Mesenchymal stem cell (in vitro differentiated cells and primary cell): ENCODE results near the gene IFNAR1.

Source experiments
- DNase-seq: peaks from one replicate; pipeline ENCODE4 v3.0.0-alpha.2; 2013
- H2AFZ ChIP-seq: one replicate; pipeline ENCODE4 v1.6.1; 2013; ENCODE audit warnings: low read depth, mild to moderate bottlenecking, control low read depth, inconsistent platforms, low read length, moderate library complexity
- H2AK5ac ChIP-seq: 2 replicates; pipeline ENCODE4 v1.6.1; 2013; ENCODE audit warnings: low read length, moderate library complexity, mild to moderate bottlenecking, inconsistent platforms; ENCODE audit not compliant: severe bottlenecking
- H2BK120ac ChIP-seq: one replicate; pipeline ENCODE4 v1.6.1; 2013; ENCODE audit warnings: low read depth, mild to moderate bottlenecking, inconsistent platforms, low read length, moderate library complexity
- H2BK12ac ChIP-seq, 2 experiments: one replicate each; pipeline ENCODE4 v1.6.1; 2013; ENCODE audit warnings: inconsistent platforms in 2 of 2, low read length in 2 of 2, mild to moderate bottlenecking in 2 of 2, moderate library complexity in 2 of 2, control low read depth in 1 of 2
- H2BK15ac ChIP-seq: one replicate; pipeline ENCODE4 v1.6.1; 2013; ENCODE audit warnings: mild to moderate bottlenecking, low read depth, inconsistent platforms; ENCODE audit not compliant: poor library complexity, severe bottlenecking
- H2BK5ac ChIP-seq: 2 replicates; pipeline ENCODE4 v1.6.1; 2013; ENCODE audit warnings: low read depth, mild to moderate bottlenecking, low read length, control low read depth, inconsistent platforms; ENCODE audit not compliant: poor library complexity, severe bottlenecking
- H3K14ac ChIP-seq, 2 experiments: one replicate each; pipeline ENCODE4 v1.6.1; 2013; ENCODE audit warnings: inconsistent platforms in 2 of 2, low read length in 2 of 2, control low read depth in 1 of 2, mild to moderate bottlenecking in 1 of 2, moderate library complexity in 1 of 2
- H3K18ac ChIP-seq, 2 experiments: one replicate each; pipeline ENCODE4 v1.6.1; 2013; ENCODE audit warnings: inconsistent platforms in 2 of 2, low read length in 2 of 2, control low read depth in 1 of 2, low read depth in 1 of 2, mild to moderate bottlenecking in 1 of 2
- H3K23ac ChIP-seq, 2 experiments: one replicate each; pipeline ENCODE4 v1.6.1; 2013; ENCODE audit warnings: inconsistent platforms in 2 of 2, low read length in 2 of 2, mild to moderate bottlenecking in 2 of 2, moderate library complexity in 2 of 2, control low read depth in 1 of 2
- H3K27ac ChIP-seq: 2 replicates; pipeline ENCODE4 v1.5.1; 2013; ENCODE audit warnings: mild to moderate bottlenecking, moderate library complexity, low read length, control low read depth, inconsistent platforms; ENCODE audit not compliant: poor library complexity, severe bottlenecking
- H3K27me3 ChIP-seq, 2 experiments: 2 replicates each; pipeline versions ENCODE4 v1.6.1 to v1.7.0; 2013; ENCODE audit warnings: low read length in 2 of 2, mild to moderate bottlenecking in 2 of 2, moderate library complexity in 2 of 2, control low read depth in 1 of 2, inconsistent platforms in 1 of 2; ENCODE audit not compliant: control insufficient read depth in 1 of 2, insufficient read depth in 1 of 2
- H3K36me3 ChIP-seq, 2 experiments: 2 replicates each; pipeline versions ENCODE4 v1.6.1 to v1.7.0; 2013; ENCODE audit warnings: low read length in 2 of 2, control low read depth in 1 of 2, inconsistent platforms in 1 of 2, low read depth in 1 of 2, mild to moderate bottlenecking in 1 of 2; ENCODE audit not compliant: insufficient read depth in 2 of 2, control insufficient read depth in 1 of 2
- H3K4ac ChIP-seq, 2 experiments: one replicate each; pipeline ENCODE4 v1.6.1; 2013; ENCODE audit warnings: inconsistent platforms in 2 of 2, low read length in 2 of 2, mild to moderate bottlenecking in 2 of 2, moderate library complexity in 2 of 2, control low read depth in 1 of 2, low read depth in 1 of 2
- H3K4me1 ChIP-seq: 2 replicates; pipeline ENCODE4 v1.6.1; 2013; ENCODE audit warnings: low read depth, low read length, control low read depth; ENCODE audit not compliant: control insufficient read depth, insufficient read depth
- H3K4me2 ChIP-seq: 2 replicates; pipeline ENCODE4 v1.6.1; 2013; ENCODE audit warnings: low read length, mild to moderate bottlenecking, inconsistent platforms; ENCODE audit not compliant: poor library complexity, severe bottlenecking
- H3K4me3 ChIP-seq, 2 experiments: 2 replicates each; pipeline versions ENCODE4 v1.5.1 to v1.7.0; 2013; ENCODE audit warnings: low read length in 2 of 2, mild to moderate bottlenecking in 2 of 2, control low read depth in 1 of 2, low read depth in 1 of 2; ENCODE audit not compliant: insufficient read depth in 1 of 2
- H3K79me1 ChIP-seq: replicated peaks from 2 replicates; pipeline ENCODE4 v1.6.1; 2013; ENCODE audit warnings: mild to moderate bottlenecking, control low read depth, low read length, inconsistent platforms; ENCODE audit not compliant: poor library complexity, severe bottlenecking
- H3K9ac ChIP-seq: 2 replicates; pipeline ENCODE4 v1.7.0; 2013; ENCODE audit warnings: mild to moderate bottlenecking, low read length, moderate library complexity
- H3K9me3 ChIP-seq: 2 replicates; pipeline ENCODE4 v1.7.0; 2013; ENCODE audit warnings: mild to moderate bottlenecking, low read length; ENCODE audit not compliant: control insufficient read depth
- H4K8ac ChIP-seq: one replicate; pipeline ENCODE4 v1.6.1; 2013; ENCODE audit warnings: inconsistent platforms, mild to moderate bottlenecking, low read length, moderate library complexity
- H4K91ac ChIP-seq: one replicate; pipeline ENCODE4 v1.6.1; 2013; ENCODE audit warnings: mild to moderate bottlenecking, low read length, inconsistent platforms
- WGBS: methylation state at CpG from one replicate; pipeline ENCODE4 v1.1.7; 2013; ENCODE audit warnings: mixed read lengths; 5-methylcytosine and 5-hydroxymethylcytosine counted together

The IFNAR1 gene

DNA sequence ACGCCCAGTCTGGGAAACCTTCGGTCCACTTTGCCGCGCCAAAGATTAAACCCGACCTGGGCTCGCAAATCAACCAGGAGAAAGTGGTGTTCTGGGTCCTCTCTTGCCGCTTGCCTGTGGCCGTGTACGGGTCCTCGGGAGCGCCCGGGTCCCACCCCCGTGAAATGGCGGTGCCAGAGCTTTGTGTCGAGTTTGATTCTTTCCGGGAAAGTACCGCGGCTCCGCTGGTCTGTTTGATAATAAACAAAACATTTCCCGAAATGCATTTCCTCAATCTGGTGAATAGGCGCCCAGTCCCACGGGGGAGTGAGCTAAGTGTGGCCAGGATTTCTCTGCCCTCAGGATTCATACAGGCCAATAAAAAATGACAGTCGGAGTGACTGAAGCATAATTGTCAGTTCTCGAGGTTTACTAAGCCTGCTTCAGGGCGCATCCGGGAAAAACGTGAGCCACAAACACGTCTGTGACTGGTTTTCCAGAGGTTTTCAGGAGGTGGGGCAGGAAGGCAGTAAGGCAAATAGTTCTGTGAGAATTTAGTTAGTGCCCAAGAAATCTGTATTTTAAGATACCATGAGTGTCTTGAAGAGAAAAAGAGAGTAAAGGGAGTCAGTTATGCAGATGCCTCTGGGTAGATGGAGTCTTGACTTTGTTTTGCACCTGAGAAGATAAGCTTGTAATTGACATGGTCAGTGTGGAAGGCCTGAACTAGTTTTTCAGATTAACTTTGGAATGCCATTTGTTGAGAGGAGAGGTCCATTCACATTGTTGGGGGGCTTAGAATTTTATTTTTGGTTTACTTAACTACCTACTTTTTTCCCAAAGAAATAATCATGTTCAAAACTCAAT, 675 bp downstream of the IFNAR1 start:
- H3K23ac ChIP-seq = peak overlapping the region in 1 of 2 experiments; percentile 99
- H2BK120ac ChIP-seq = peak overlapping the region; percentile 78
- H2BK5ac ChIP-seq = peak overlapping the region; percentile 74
- H2BK12ac ChIP-seq = peak overlapping the region; percentile 76 to 97
- peaks cover 10% of the 10 kb centered on the region for H3K79me1 ChIP-seq
- H3K18ac ChIP-seq = peak overlapping the region; percentile 98 to 100
- H2AFZ ChIP-seq = peak overlapping the region; percentile 96
- peak overlapping the region; percentile 96 for H4K91ac ChIP-seq
- no peak overlapping the region for H2AK5ac ChIP-seq
- peak overlapping the region; percentile 48 for H3K27ac ChIP-seq
- peak overlapping the region; percentile 92 for H4K8ac ChIP-seq
- H3K4me2 ChIP-seq = peak overlapping the region; percentile 84
- H2BK15ac ChIP-seq = peak overlapping the region; percentile 85
- no peaks in the 10 kb centered on the region for H3K36me3 ChIP-seq
- H3K9ac ChIP-seq = peak overlapping the region; percentile 96
- H3K14ac ChIP-seq = peak overlapping the region in 1 of 2 experiments; percentile 99
- peak; percentile 89 for DNase-seq
- no peaks in the 10 kb centered on the region for H3K9me3 ChIP-seq
- H3K27me3 ChIP-seq = no peaks in the 10 kb centered on the region
- H3K4ac ChIP-seq = peak overlapping the region; percentile 95 to 98
- 0% methylated on average over 28 of the region's 28 CpGs for WGBS
- peak overlapping the region; percentile 97 to 98 for H3K4me3 ChIP-seq
- peaks cover 1% of the 10 kb centered on the region for H3K4me1 ChIP-seq

DNA sequence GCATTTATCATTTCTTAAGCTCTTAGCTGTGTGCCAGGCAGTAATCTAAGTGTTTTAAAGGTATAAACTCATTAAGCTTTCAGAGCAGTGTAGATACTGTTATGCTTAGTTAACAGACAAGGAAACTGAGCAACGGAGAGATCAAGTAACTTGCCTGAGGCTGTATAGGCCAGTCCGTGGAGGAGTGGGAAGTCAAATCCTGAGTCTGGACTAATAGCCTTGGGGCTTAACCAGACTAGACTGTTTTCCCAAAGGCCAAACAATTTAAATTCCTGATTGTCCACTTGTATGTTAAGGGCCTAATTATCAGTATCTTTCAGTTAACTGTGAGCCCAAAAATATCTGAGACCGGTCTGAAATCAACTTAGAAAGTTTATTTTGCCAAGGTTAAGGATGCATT, 2.6 kb downstream of the IFNAR1 start:
- H3K27ac ChIP-seq = no peak overlapping the region
- H3K4me1 ChIP-seq = peaks cover 1% of the 10 kb centered on the region
- H3K9me3 ChIP-seq = peaks cover 5% of the 10 kb centered on the region
- H3K79me1 ChIP-seq = peaks cover 27% of the 10 kb centered on the region
- no peak overlapping the region for H2BK120ac ChIP-seq
- H3K18ac ChIP-seq = no peak overlapping the region
- H3K4ac ChIP-seq = no peak overlapping the region
- no peak overlapping the region for H3K14ac ChIP-seq
- WGBS = 92% methylated on average over 3 of the region's 3 CpGs
- no peak for DNase-seq
- H2BK5ac ChIP-seq = no peak overlapping the region
- H3K4me3 ChIP-seq = no peak overlapping the region
- no peak overlapping the region for H2AK5ac ChIP-seq
- H2BK15ac ChIP-seq = no peak overlapping the region
- H3K9ac ChIP-seq = no peak overlapping the region
- no peak overlapping the region for H4K91ac ChIP-seq
- H3K4me2 ChIP-seq = no peak overlapping the region
- no peak overlapping the region for H3K23ac ChIP-seq
- H4K8ac ChIP-seq = peak overlapping the region; percentile 12
- H3K27me3 ChIP-seq = no peaks in the 10 kb centered on the region
- peaks cover 9 to 14% of the 10 kb centered on the region in 2 experiments for H3K36me3 ChIP-seq
- no peak overlapping the region for H2AFZ ChIP-seq
- no peak overlapping the region for H2BK12ac ChIP-seq

DNA sequence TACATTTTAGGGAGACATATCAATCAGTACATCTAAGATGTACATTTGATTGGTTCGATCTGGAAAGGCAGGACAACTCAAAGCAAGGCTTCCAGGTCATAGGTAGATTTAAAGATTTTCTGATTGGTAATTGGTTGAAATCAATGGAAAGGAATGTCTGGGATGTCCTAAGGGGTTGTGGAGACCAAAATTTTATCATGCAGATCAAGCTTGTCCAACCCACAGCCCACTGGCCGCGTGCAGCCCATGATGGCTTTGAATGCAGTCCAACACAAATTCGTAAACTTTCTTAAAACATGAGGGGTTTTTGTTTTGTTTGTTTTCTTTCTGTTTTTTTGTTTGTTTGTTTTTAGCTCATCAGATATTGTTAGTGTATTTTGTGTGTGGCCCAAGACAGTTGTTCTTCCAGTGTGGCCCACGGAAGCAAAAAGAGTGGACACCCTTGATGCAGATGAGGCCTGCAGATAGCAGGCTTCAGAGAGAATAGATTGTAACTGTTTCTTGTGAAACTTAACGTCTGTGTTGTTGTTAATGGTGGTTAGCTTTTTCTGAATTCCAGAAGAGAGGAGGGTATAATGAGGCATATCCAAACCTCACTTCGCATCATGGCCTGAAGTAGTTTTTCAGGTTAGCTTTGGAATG, 3.1 kb downstream of the IFNAR1 start:
- H3K4me1 ChIP-seq = peaks cover 1% of the 10 kb centered on the region
- H2BK12ac ChIP-seq = no peak overlapping the region
- no peak overlapping the region for H3K4ac ChIP-seq
- H3K79me1 ChIP-seq = peaks cover 27% of the 10 kb centered on the region
- H3K4me2 ChIP-seq = no peak overlapping the region
- H3K9ac ChIP-seq = no peak overlapping the region
- H3K4me3 ChIP-seq = no peak overlapping the region
- WGBS = 92% methylated on average over 7 of the region's 7 CpGs
- no peak overlapping the region for H3K14ac ChIP-seq
- H3K27ac ChIP-seq = no peak overlapping the region
- H4K91ac ChIP-seq = no peak overlapping the region
- peaks cover 10% of the 10 kb centered on the region for H3K9me3 ChIP-seq
- no peak overlapping the region for H2BK15ac ChIP-seq
- no peak overlapping the region for H2AK5ac ChIP-seq
- H3K27me3 ChIP-seq = no peaks in the 10 kb centered on the region
- H4K8ac ChIP-seq = peak overlapping the region; percentile 12
- no peak overlapping the region for H2AFZ ChIP-seq
- H3K23ac ChIP-seq = no peak overlapping the region
- peaks cover 9 to 14% of the 10 kb centered on the region in 2 experiments for H3K36me3 ChIP-seq
- no peak overlapping the region for H2BK5ac ChIP-seq
- no peak overlapping the region for H3K18ac ChIP-seq
- no peak overlapping the region for H2BK120ac ChIP-seq
- DNase-seq = no peak

DNA sequence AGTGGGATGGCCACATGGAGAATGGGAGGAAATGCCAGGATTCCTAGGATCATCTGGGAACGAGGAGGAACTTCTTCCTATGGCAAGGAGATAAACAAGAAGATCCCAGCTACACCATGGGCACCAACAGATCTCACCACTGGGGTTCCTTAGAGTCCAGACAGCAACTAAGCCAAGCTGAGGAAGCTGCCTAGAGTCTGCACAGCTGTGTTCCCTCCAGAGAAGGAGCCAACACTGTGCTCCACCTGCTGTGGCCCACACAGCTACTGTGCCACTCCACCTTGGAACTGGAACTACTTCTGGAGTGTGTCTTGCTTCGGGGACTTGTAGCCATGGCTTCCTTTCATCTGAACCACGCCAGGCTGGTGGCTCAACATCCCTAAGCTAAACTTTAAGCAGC, 6.0 kb downstream of the IFNAR1 start:
- Histone ChIP-seq H2BK12ac (no peak overlapping the region), H4K91ac (no peak overlapping the region)
- 91% methylated on average over 3 of the region's 3 CpGs for WGBS

More for the DNA sequence above, 6.0 kb downstream of the IFNAR1 start:
- Histone ChIP-seq H2BK120ac (no peak overlapping the region), H3K4me1 (peaks cover 4% of the 10 kb centered on the region), H2BK5ac (no peak overlapping the region), H4K8ac (no peak overlapping the region), H3K23ac (peak overlapping the region in 1 of 2 experiments; percentile 48), H3K9ac (no peak overlapping the region), H3K4ac (no peak overlapping the region), H2AFZ (no peak overlapping the region), H3K79me1 (peaks cover 34% of the 10 kb centered on the region), H2BK15ac (no peak overlapping the region), H3K14ac (no peak overlapping the region), H3K4me3 (no peak overlapping the region), H3K9me3 (peaks cover 14% of the 10 kb centered on the region), H3K27ac (no peak overlapping the region), H3K36me3 (peaks cover 13 to 14% of the 10 kb centered on the region in 2 experiments), H3K27me3 (no peaks in the 10 kb centered on the region), H2AK5ac (no peak overlapping the region), H3K18ac (no peak overlapping the region), H3K4me2 (no peak overlapping the region)
- DNase-seq = no peak
